Coronary artery (tissue), 2 donors: ENCODE measurements around the gene ATRN.
"Not testable (repeated sequence)": the region's sequence is repeated elsewhere in the genome, so short reads cannot be mapped to it uniquely, and the experiment has no call there.

ENCODE experiments used
- DNase-seq: peaks from one replicate; pipeline ENCODE4 v3.0.0-alpha.2; 2017; ENCODE audit warnings: low spot score
- H3K27ac ChIP-seq, 2 donors: fragments of 200-600 bp; sonication (generic); one replicate each; pipeline ENCODE4 v1.5.1; 2016 to 2019
- H3K4me3 ChIP-seq: fragments of 200-600 bp; sonication (generic); 2 replicates; pipeline ENCODE4 v1.5.1; 2016; ENCODE audit warnings: mild to moderate bottlenecking, moderate library complexity
- TF ChIP-seq, protein P1 (sequence below): fragments of 200-600 bp; sonication (generic); IDR thresholded peaks from one replicate; pipeline ENCODE4 v1.5.1; 2019; ENCODE audit warnings: antibody characterized with exemption

ATRN gene

GRCh38 chr20:3492669-3493068, 21.9 kb downstream of the ATRN start:
- TF ChIP-seq, protein P1, sequence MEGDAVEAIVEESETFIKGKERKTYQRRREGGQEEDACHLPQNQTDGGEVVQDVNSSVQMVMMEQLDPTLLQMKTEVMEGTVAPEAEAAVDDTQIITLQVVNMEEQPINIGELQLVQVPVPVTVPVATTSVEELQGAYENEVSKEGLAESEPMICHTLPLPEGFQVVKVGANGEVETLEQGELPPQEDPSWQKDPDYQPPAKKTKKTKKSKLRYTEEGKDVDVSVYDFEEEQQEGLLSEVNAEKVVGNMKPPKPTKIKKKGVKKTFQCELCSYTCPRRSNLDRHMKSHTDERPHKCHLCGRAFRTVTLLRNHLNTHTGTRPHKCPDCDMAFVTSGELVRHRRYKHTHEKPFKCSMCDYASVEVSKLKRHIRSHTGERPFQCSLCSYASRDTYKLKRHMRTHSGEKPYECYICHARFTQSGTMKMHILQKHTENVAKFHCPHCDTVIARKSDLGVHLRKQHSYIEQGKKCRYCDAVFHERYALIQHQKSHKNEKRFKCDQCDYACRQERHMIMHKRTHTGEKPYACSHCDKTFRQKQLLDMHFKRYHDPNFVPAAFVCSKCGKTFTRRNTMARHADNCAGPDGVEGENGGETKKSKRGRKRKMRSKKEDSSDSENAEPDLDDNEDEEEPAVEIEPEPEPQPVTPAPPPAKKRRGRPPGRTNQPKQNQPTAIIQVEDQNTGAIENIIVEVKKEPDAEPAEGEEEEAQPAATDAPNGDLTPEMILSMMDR, result no peak

GRCh38 chr20:3494218-3494617, 23.4 kb downstream of the ATRN start:
- no peak overlapping the region for H3K4me3 ChIP-seq
- TF ChIP-seq, protein P1, result no peak
- no peak for DNase-seq
- no peak overlapping the region for H3K27ac ChIP-seq

More at GRCh38 chr20:3492669-3493068, 21.9 kb downstream of the ATRN start:
- H3K4me3 ChIP-seq, result no peak overlapping the region
- H3K27ac ChIP-seq, result no peak overlapping the region
- DNase-seq, result no peak

DNA sequence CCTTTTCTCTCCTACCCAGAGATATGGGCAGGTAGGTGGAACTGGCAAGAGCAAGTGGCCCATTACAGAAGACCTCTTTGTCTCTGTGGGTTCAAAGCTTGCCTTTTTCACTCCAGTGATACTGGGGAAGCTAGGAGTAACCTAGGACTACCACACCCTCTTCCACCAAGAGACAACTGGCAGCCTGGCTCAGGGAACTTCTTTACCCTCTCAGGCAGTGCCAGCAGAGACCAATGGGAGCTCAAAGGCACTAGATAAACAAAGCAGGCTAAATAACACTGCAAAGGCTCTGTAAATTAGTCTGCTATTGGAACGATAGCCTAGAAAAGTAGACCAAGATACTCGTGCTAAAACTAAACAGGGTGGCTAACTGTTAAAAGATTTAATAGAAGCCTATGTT, 32.1 kb downstream of the ATRN start:
- TF ChIP-seq, protein P1, result no peak
- no peak overlapping the region for H3K4me3 ChIP-seq
- no peak for DNase-seq
- no peak overlapping the region for H3K27ac ChIP-seq

DNA sequence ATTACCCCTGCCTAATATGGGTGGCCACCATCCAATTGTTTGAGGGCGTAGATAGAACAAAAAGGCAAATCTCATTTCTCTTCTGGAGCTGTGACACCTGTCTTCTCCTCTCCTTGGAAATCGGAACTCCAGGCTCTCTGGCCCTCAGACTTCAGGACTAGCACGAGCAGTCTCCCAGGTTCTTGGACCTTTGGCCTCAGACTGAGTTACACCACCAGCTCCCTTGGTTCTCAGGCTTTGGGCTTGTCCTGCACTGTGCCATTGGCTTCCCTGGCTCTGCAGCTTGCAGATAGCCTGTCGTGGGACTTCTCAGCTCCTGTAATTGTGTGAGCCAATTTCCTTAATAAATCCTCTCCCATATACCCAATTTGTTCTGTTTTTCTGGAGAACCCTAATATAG, 34.3 kb downstream of the ATRN start:
- no peak for DNase-seq
- TF ChIP-seq, protein P1, result no peak
- no peak overlapping the region for H3K4me3 ChIP-seq
- no peak overlapping the region for H3K27ac ChIP-seq

DNA sequence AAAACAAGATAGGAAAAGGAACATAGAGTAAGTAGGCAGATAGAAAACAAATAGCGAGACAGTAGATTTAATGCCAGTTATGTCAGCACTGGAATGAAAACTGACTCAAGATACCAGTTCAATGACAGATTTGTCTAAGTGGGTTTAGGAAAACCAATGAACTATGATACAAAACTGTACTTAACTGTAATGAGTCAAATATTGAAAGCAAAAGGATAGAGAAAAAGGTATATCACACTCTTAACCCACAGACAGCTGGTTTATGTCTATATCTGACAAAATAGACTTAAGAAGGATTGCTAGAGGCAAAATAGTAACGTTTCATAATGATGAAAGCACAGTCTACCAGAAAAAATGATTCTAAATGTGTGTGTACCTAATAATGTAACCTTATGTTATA, 38.2 kb downstream of the ATRN start:
- Histone ChIP-seq H3K27ac (no peak overlapping the region), H3K4me3 (no peak overlapping the region)
- TF ChIP-seq, protein P1, result no peak
- no peak for DNase-seq

- DNase-seq, result no peak
Measured at GRCh38 chr20:3510110-3510509, 39.3 kb downstream of the ATRN start.

DNA sequence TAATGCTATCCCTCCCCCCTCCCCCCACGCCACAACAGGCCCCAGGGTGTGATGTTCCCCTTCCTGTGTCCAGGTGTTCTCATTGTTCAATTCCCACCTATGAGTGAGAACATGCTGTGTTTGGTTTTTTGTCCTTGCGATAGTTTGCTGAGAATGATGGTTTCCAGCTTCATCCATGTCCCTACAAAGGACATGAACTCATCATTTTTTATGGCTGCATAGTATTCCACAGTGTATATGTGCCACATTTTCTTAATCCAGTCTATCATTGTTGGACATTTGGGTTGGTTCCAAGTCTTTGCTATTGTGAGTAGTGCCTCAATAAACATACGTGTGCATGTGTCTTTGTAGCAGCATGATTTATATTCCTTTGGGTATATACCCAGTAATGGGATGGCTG, 41.4 kb downstream of the ATRN start:
- not testable (repeated sequence) for H3K27ac ChIP-seq, H3K4me3 ChIP-seq, DNase-seq

More at GRCh38 chr20:3510110-3510509, 39.3 kb downstream of the ATRN start:
- no peak overlapping the region for H3K27ac ChIP-seq
- TF ChIP-seq, protein P1, result no peak
- H3K4me3 ChIP-seq, result no peak overlapping the region
